DMS153 (cell line): ENCODE measurements around the gene SLC2A14.
"Not testable (repeated sequence)": the region's sequence is repeated elsewhere in the genome, so short reads cannot be mapped to it uniquely, and the experiment has no call there.

ENCODE experiments used
- DNase-seq: peaks from one replicate; lab custom pipeline; 2025; lab: John Stamatoyannopoulos, UW

The SLC2A14 gene

GRCh38 chr12:7833831-7834230 lies 38.9 kb downstream of the SLC2A14 start:
- DNase-seq = no peak

- not testable (repeated sequence) for DNase-seq
Measured at GRCh38 chr12:7833201-7833600, 39.5 kb downstream of the SLC2A14 start.

GRCh38 chr12:7832059-7832696 lies 40.5 kb downstream of the SLC2A14 start:
- DNase-seq = no peak

GRCh38 chr12:7829737-7830136 lies 43.0 kb downstream of the SLC2A14 start:
- not testable (repeated sequence) for DNase-seq

GRCh38 chr12:7825754-7826153 lies 47.0 kb downstream of the SLC2A14 start:
- not testable (repeated sequence) for DNase-seq

GRCh38 chr12:7806863-7807487 lies 65.7 kb downstream of the SLC2A14 start:
- DNase-seq = no peak

- DNase-seq = not testable (repeated sequence)
Measured at GRCh38 chr12:7806319-7806718, 66.4 kb downstream of the SLC2A14 start.

GRCh38 chr12:7801460-7801859 lies 71.3 kb downstream of the SLC2A14 start:
- no peak for DNase-seq

GRCh38 chr12:7798750-7799308 lies 73.9 kb downstream of the SLC2A14 start:
- not testable (repeated sequence) for DNase-seq

GRCh38 chr12:7797698-7798398 lies 74.9 kb downstream of the SLC2A14 start:
- no peak for DNase-seq

GRCh38 chr12:7797269-7797668 lies 75.4 kb downstream of the SLC2A14 start:
- DNase-seq = not testable (repeated sequence)

GRCh38 chr12:7793211-7793610 lies 79.5 kb downstream of the SLC2A14 start:
- no peak for DNase-seq

- DNase-seq = not testable (repeated sequence)
Measured at GRCh38 chr12:7788884-7789528, 83.7 kb downstream of the SLC2A14 start, which contains the start of gene NANOG. NANOG (plus strand) TSS chr12:7789402; CDS start chr12:7789615, 213 bp downstream.

GRCh38 chr12:7788294-7788660 lies 84.4 kb downstream of the SLC2A14 start:
- DNase-seq = no peak

GRCh38 chr12:7787574-7788293 lies 85.0 kb downstream of the SLC2A14 start:
- no peak for DNase-seq

GRCh38 chr12:7784701-7785100 lies 88.0 kb downstream of the SLC2A14 start:
- no peak for DNase-seq

- DNase-seq = not testable (repeated sequence)
Measured at GRCh38 chr12:7783433-7783832, 89.3 kb downstream of the SLC2A14 start.

- no peak for DNase-seq
Measured at GRCh38 chr12:7782055-7782454, 90.7 kb downstream of the SLC2A14 start.

GRCh38 chr12:7781274-7781673 lies 91.4 kb downstream of the SLC2A14 start:
- DNase-seq = no peak

- DNase-seq = no peak
Measured at GRCh38 chr12:7769999-7770398, 102.7 kb downstream of the SLC2A14 start.
